Mucosa of stomach (tissue), 1 donor: ENCODE results near the gene RINL.

Source experiments
- H3K27me3 ChIP-seq: one replicate; pipeline ENCODE4 v1.7.0; 2013; ENCODE audit warnings: mild to moderate bottlenecking, low read length; ENCODE audit not compliant: control insufficient read depth, insufficient read depth
- H3K36me3 ChIP-seq: one replicate; pipeline ENCODE4 v1.7.0; 2013; ENCODE audit warnings: low read length; ENCODE audit not compliant: control insufficient read depth, insufficient read depth
- H3K4me1 ChIP-seq: one replicate; pipeline ENCODE4 v1.7.0; 2013; ENCODE audit warnings: mild to moderate bottlenecking, low read length; ENCODE audit not compliant: control insufficient read depth, insufficient read depth
- H3K4me3 ChIP-seq: one replicate; pipeline ENCODE4 v1.7.0; 2013; ENCODE audit warnings: low read length
- H3K9ac ChIP-seq: one replicate; pipeline ENCODE4 v1.7.0; 2013; ENCODE audit warnings: mild to moderate bottlenecking, low read length, moderate library complexity
- H3K9me3 ChIP-seq: one replicate; pipeline ENCODE4 v1.7.0; 2013; ENCODE audit warnings: mild to moderate bottlenecking, low read length, moderate library complexity; ENCODE audit not compliant: control insufficient read depth
- donor health status: Pancreatic carcinoma.

RINL gene

GRCh38 chr19:38877781-38878574 lies at the start of gene RINL:
Gene RINL, minus strand, starts transcription at chr19:38878275. Its CDS starts 1,533 bp downstream, at chr19:38876742.
- peak within 1 kb of the TSS; percentile 66 for H3K9ac ChIP-seq
- no peak within 1 kb of the TSS for H3K4me3 ChIP-seq
- peaks cover 12% of the 10 kb centered on the region for H3K4me1 ChIP-seq
- no peaks in the 10 kb centered on the region for H3K27me3 ChIP-seq
- no peaks in the 10 kb centered on the region for H3K36me3 ChIP-seq
- H3K9me3 ChIP-seq = no peaks in the 10 kb centered on the region

DNA sequence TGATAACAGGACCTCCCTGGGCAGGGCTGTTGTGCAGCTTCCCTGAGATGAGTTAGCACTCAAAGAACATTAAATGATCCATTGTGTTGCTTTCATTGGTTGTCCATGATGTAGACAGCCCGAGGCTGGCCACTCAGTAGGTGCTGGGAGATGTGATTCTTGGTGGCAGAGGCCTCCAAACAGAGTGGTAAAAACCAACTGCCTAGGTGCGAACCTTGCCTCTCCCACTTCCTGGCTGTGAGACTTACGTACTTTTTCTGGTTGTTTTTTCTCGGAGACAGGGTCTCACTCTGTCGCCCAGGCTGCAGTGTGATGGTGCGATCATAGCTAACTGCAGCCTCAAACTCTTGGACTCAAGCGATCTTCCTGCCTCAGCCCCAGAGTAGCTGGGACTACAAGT lies 46.3 kb upstream of the RINL start:
- H3K9me3 ChIP-seq = no peaks in the 10 kb centered on the region

GRCh38 chr19:38922482-38922881 lies 44.4 kb upstream of the RINL start:
- Histone ChIP-seq H3K36me3 (peaks cover 4% of the 10 kb centered on the region), H3K4me1 (no peaks in the 10 kb centered on the region), H3K27me3 (no peaks in the 10 kb centered on the region), H3K9ac (no peak overlapping the region), H3K9me3 (no peaks in the 10 kb centered on the region), H3K4me3 (no peak overlapping the region)

More for the DNA sequence above, 46.3 kb upstream of the RINL start:
- Histone ChIP-seq H3K4me1 (peaks cover 2% of the 10 kb centered on the region), H3K9ac (no peak overlapping the region), H3K4me3 (no peak overlapping the region), H3K36me3 (peaks cover 4% of the 10 kb centered on the region), H3K27me3 (no peaks in the 10 kb centered on the region)

DNA sequence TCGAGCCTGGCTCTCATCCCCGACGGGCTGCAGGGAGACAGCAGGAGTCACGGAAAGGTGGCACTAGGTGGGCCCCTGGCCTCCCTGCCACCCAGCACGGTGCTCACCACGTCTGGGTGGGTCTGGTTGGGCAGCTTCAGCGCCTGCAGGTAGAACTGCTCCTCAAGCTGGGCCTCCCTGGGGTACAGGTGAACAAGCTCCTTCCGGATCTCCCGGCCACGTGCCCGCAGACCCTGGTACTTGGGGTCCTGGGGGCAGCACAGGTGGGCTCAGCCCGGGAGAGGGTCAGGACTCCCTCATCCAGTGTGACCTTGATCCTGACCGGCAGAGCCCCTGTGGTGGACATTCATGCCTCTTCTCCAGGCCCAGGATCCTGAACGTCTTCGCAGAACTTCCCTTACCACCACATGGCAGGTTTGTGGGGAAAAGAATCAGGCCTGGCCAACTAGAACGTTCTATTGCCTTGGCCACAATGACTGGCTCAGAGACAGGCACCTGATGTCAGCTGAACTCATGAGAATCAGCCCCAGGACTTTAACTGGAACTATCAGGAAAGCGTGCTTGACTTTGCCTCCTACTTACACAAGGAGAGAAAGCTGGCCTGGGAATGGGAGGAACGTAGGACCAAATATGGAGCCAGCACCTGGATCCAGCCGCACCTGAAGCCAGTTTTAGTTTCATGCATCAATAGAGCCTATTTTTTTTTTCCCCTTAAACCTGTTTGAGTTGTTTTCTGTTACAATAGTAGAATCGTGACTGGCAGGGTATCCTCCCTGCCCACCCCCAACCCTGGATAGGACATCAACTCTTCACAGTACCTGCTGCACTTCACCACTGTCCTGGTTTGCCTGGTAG lies 43.6 kb upstream of the RINL start:
- H3K27me3 ChIP-seq = no peaks in the 10 kb centered on the region
- no peak overlapping the region for H3K4me3 ChIP-seq
- H3K36me3 ChIP-seq = peaks cover 4% of the 10 kb centered on the region
- H3K9ac ChIP-seq = no peak overlapping the region
- no peaks in the 10 kb centered on the region for H3K4me1 ChIP-seq
- no peaks in the 10 kb centered on the region for H3K9me3 ChIP-seq

DNA sequence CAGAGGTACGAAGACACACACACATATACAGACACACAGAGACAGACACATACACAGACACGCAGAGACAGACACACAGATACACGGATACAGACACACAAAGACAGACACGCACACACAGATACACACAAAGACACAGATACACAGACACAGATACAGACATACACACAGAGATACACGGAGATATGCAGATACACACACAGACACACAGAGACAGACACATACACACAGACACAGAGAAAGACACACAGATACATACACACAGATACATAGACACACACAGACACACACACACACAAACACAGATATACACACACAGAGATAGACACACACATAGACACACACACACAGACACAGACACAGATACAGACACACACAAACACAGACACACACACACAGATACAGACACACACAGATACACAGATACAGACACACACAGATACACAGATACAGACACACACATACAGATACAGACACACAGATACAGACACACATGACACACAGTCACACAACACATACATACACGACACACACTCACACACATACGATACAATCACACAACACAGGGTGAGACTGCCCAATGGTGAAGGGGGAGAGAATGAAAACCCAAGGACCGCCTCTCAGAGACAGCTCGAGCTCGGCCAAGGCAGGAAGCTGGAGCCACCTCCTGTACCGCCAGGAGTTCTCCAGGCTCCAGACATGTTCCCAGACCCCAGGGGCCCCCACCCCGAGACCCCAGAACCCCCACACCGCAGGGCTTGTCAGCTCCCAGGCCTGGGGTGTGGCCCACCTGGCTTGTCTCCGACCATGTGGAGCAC lies 42.7 kb upstream of the RINL start:
- H3K9me3 ChIP-seq = no peaks in the 10 kb centered on the region
- peaks cover 4% of the 10 kb centered on the region for H3K36me3 ChIP-seq
- H3K4me3 ChIP-seq = no peak overlapping the region
- H3K27me3 ChIP-seq = no peaks in the 10 kb centered on the region
- no peaks in the 10 kb centered on the region for H3K4me1 ChIP-seq
- H3K9ac ChIP-seq = no peak overlapping the region

DNA sequence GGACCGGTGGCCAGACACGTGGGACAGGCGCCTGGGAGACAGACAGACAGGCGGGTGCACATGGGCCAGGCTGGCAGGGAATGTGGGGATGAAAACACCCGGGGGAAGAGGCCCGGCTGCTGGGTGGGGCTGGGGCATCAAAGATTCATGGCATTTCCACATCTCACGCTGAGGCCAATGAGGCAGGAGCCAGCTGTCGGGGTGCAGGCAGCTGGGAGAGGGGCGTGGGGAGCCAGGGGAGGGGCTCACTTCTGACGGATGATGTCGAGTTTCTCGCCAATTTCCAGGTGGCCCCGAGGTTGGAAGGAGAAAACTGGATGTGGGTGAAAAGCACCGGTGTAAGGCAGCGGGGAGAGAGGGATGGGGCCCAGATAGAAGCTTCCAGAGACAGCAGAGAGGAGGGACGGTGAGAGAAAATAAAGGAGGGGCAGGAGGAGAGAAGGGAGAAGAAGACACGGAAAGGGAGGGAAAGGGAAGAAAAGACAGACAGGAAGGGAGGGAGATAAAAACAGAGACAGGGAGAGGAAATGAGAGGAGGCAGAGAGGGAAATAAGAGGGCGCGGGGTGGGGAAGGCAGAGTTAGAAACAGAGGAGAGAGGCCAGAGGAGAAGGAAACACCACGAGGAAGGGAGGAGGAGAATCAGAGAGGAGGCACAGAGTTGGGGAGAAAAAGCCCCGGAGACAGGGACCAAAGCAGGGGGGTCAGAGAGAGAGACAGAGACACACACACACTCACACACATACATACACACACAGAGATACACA lies 41.9 kb upstream of the RINL start:
- Histone ChIP-seq H3K36me3 (peaks cover 4% of the 10 kb centered on the region), H3K27me3 (no peaks in the 10 kb centered on the region), H3K9me3 (no peaks in the 10 kb centered on the region), H3K4me3 (no peak overlapping the region), H3K9ac (no peak overlapping the region), H3K4me1 (no peaks in the 10 kb centered on the region)

- Histone ChIP-seq H3K36me3 (no peaks in the 10 kb centered on the region), H3K4me1 (no peaks in the 10 kb centered on the region), H3K27me3 (no peaks in the 10 kb centered on the region), H3K9me3 (no peaks in the 10 kb centered on the region), H3K9ac (no peak overlapping the region), H3K4me3 (no peak overlapping the region)
Observed at GRCh38 chr19:38918526-38918925, 40.5 kb upstream of the RINL start.

- H3K9me3 ChIP-seq = no peaks in the 10 kb centered on the region
- no peak overlapping the region for H3K4me3 ChIP-seq
- H3K36me3 ChIP-seq = no peaks in the 10 kb centered on the region
- no peaks in the 10 kb centered on the region for H3K27me3 ChIP-seq
- H3K4me1 ChIP-seq = no peaks in the 10 kb centered on the region
- no peak overlapping the region for H3K9ac ChIP-seq
Observed at GRCh38 chr19:38917921-38918491, 39.9 kb upstream of the RINL start.

GRCh38 chr19:38917516-38917915 lies 39.4 kb upstream of the RINL start:
- no peaks in the 10 kb centered on the region for H3K4me1 ChIP-seq
- no peak overlapping the region for H3K4me3 ChIP-seq
- H3K27me3 ChIP-seq = peaks cover 1% of the 10 kb centered on the region
- H3K9ac ChIP-seq = no peak overlapping the region
- no peaks in the 10 kb centered on the region for H3K9me3 ChIP-seq
- H3K36me3 ChIP-seq = no peaks in the 10 kb centered on the region

DNA sequence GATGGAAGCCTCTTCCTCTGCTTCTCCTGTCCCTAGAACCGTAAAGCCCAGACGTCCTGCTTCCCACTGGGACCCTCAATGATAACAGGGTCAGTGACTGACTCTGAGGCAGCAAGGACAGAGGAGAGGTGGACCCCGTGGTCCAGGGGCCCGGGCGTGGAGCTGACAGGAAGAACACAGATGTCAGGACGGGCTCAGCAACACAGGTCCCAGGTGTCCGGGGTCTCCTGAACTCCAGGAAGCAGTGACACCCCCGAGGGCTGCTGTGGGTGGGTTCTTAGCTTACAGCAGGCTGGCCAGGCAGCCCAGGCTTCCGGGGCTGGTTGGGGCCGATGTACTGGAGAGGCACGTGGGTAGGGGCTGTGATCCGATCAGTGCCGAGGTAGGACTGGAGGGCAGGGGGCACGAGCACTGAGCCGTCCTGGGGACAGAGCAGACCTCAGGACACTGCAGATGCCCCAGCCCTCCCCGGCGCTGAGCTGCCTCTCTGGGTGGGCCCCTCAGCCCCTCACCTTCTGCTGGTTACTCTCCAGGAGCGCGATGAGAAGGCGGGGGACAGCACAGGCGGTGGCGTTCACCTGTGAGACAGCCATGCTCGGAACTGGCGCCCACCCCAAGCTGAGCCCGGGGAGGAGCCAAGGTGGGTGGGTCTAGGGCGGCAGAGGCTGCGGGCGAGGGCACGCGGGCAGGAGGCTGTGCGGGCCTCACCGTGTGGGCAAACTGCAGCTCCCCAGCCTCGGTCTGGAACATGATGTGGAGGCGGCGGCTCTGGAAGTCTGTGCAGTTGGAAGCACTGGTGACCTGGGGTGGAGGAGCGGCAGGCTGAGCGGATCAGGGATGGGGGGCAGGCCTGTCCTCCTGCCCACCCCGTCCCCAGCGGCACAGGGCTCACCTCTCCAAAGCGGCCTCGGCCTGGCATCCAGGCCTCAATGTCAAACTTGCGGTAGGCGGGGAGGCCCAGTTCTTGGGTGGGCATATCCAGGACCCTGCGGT lies 37.5 kb upstream of the RINL start:
- Histone ChIP-seq H3K4me1 (no peaks in the 10 kb centered on the region), H3K9me3 (no peaks in the 10 kb centered on the region), H3K9ac (no peak overlapping the region), H3K4me3 (no peak overlapping the region), H3K36me3 (no peaks in the 10 kb centered on the region), H3K27me3 (peaks cover 16% of the 10 kb centered on the region)
